ENCODE measurements around the gene LRP2. TPM values are rescaled to one million over a fixed set of nuclear protein-coding genes. Genes with fewer than 3 reads are reported as not detected.

LRP2 gene
- total RNA-seq, 1 donor from 2014 or later, result 0.24 TPM

GRCh38 chr2:169190197-169190775 is 172.0 kb downstream of the LRP2 start:
- H3K4me3 Mint-ChIP-seq (ENCODE audit: unreplicated experiment), result no peak overlapping the region
- H3K27ac Mint-ChIP-seq (ENCODE audit: unreplicated experiment), result no peak overlapping the region
- H3K4me1 Mint-ChIP-seq (ENCODE audit: unreplicated experiment), result no peaks in the 10 kb centered on the region
- H3K27me3 Mint-ChIP-seq (ENCODE audit: unreplicated experiment), result peaks cover 8% of the 10 kb centered on the region
- no peak for DNase-seq (ENCODE audit: extremely low spot score, unreplicated experiment)
- H3K9me3 Mint-ChIP-seq (ENCODE audit: unreplicated experiment), result no peaks in the 10 kb centered on the region
- no peaks in the 10 kb centered on the region for H3K36me3 Mint-ChIP-seq (ENCODE audit: unreplicated experiment)
- no peak for TF ChIP-seq CTCF (IDR thresholded peaks at IDR 0.05)

- peaks cover 7% of the 10 kb centered on the region for H3K27me3 Mint-ChIP-seq (ENCODE audit: unreplicated experiment)
These were observed 173.2 kb downstream of the LRP2 start for GRCh38 chr2:169189132-169189531.

GRCh38 chr2:169185711-169186110 is 176.6 kb downstream of the LRP2 start:
- H3K27me3 Mint-ChIP-seq (ENCODE audit: unreplicated experiment), result peaks cover 9% of the 10 kb centered on the region
- TF ChIP-seq CTCF (IDR thresholded peaks at IDR 0.05), result no peak
- no peaks in the 10 kb centered on the region for H3K36me3 Mint-ChIP-seq (ENCODE audit: unreplicated experiment)
- H3K4me3 Mint-ChIP-seq (ENCODE audit: unreplicated experiment), result no peak overlapping the region
- H3K4me1 Mint-ChIP-seq (ENCODE audit: unreplicated experiment), result no peaks in the 10 kb centered on the region
- DNase-seq (ENCODE audit: extremely low spot score, unreplicated experiment), result no peak
- H3K27ac Mint-ChIP-seq (ENCODE audit: unreplicated experiment), result no peak overlapping the region
- H3K9me3 Mint-ChIP-seq (ENCODE audit: unreplicated experiment), result no peaks in the 10 kb centered on the region

More at GRCh38 chr2:169189132-169189531, 173.2 kb downstream of the LRP2 start:
- no peak for TF ChIP-seq CTCF (IDR thresholded peaks at IDR 0.05)
- no peak for DNase-seq (ENCODE audit: extremely low spot score, unreplicated experiment)
- no peaks in the 10 kb centered on the region for H3K36me3 Mint-ChIP-seq (ENCODE audit: unreplicated experiment)
- H3K4me3 Mint-ChIP-seq (ENCODE audit: unreplicated experiment), result no peak overlapping the region
- no peaks in the 10 kb centered on the region for H3K4me1 Mint-ChIP-seq (ENCODE audit: unreplicated experiment)
- H3K9me3 Mint-ChIP-seq (ENCODE audit: unreplicated experiment), result no peaks in the 10 kb centered on the region
- no peak overlapping the region for H3K27ac Mint-ChIP-seq (ENCODE audit: unreplicated experiment)

GRCh38 chr2:169184074-169184473 is 178.3 kb downstream of the LRP2 start:
- H3K9me3 Mint-ChIP-seq (ENCODE audit: unreplicated experiment), result no peaks in the 10 kb centered on the region
- no peaks in the 10 kb centered on the region for H3K4me1 Mint-ChIP-seq (ENCODE audit: unreplicated experiment)
- no peaks in the 10 kb centered on the region for H3K36me3 Mint-ChIP-seq (ENCODE audit: unreplicated experiment)
- no peak for DNase-seq (ENCODE audit: extremely low spot score, unreplicated experiment)
- TF ChIP-seq CTCF (IDR thresholded peaks at IDR 0.05), result no peak
- H3K4me3 Mint-ChIP-seq (ENCODE audit: unreplicated experiment), result no peak overlapping the region
- no peak overlapping the region for H3K27ac Mint-ChIP-seq (ENCODE audit: unreplicated experiment)
- peaks cover 9% of the 10 kb centered on the region for H3K27me3 Mint-ChIP-seq (ENCODE audit: unreplicated experiment)

GRCh38 chr2:169182573-169182972 is 179.8 kb downstream of the LRP2 start:
- Mint-ChIP-seq H3K27ac (ENCODE audit: unreplicated experiment) (no peak overlapping the region), H3K4me1 (ENCODE audit: unreplicated experiment) (no peaks in the 10 kb centered on the region), H3K4me3 (ENCODE audit: unreplicated experiment) (no peak overlapping the region), H3K9me3 (ENCODE audit: unreplicated experiment) (no peaks in the 10 kb centered on the region), H3K36me3 (ENCODE audit: unreplicated experiment) (no peaks in the 10 kb centered on the region), H3K27me3 (ENCODE audit: unreplicated experiment) (peaks cover 14% of the 10 kb centered on the region)
- DNase-seq (ENCODE audit: extremely low spot score, unreplicated experiment), result no peak
- no peak for TF ChIP-seq CTCF (IDR thresholded peaks at IDR 0.05)
